ENCODE measurements around the gene PIP4P1.

DNA sequence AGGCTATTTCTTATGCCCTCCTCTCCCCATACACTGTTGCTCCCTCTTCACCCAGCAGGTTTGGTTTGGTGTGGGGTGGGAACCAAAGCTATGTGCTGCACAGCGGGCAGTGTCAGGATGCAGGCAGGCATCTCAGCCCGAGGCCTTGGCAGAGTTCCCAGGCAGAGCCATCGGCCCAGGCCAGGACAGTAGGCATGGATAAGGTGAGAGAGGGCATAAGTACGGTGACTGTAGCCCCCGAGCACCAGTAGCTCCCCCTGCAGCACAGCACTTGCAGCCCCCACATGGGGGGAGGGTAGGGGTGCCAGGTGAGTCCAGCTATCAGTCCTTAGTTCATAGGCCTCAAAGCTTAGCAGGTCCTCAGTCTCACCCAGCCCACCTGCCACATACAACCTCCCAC is 32.4 kb downstream of the PIP4P1 start:
- no peak for TF ChIP-seq NFYB (IDR thresholded peaks at IDR 0.05; ENCODE audit: extremely low read depth, insufficient read length)
- no peak for TF ChIP-seq ZNF707 (CRISPR knock-in tag; conservative IDR thresholded peaks at IDR 0.05)
- TF ChIP-seq, protein P1, sequence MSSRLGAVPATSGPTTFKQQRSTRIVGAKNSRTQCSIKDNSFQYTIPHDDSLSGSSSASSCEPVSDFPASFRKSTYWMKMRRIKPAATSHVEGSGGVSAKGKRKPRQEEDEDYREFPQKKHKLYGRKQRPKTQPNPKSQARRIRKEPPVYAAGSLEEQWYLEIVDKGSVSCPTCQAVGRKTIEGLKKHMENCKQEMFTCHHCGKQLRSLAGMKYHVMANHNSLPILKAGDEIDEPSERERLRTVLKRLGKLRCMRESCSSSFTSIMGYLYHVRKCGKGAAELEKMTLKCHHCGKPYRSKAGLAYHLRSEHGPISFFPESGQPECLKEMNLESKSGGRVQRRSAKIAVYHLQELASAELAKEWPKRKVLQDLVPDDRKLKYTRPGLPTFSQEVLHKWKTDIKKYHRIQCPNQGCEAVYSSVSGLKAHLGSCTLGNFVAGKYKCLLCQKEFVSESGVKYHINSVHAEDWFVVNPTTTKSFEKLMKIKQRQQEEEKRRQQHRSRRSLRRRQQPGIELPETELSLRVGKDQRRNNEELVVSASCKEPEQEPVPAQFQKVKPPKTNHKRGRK (tag; IDR thresholded peaks at IDR 0.05) = no peak
- TF ChIP-seq MED1 (CRISPR knock-in tag; IDR thresholded peaks at IDR 0.05; ENCODE audit: borderline replicate concordance) = no peak
- no peak for TF ChIP-seq XRCC5 (IDR thresholded peaks at IDR 0.05; ENCODE audit: low read depth, low read length)
- TF ChIP-seq DMBX1 (CRISPR knock-in tag; IDR thresholded peaks at IDR 0.05; ENCODE audit: borderline replicate concordance) = no peak
- TF ChIP-seq, protein P2, sequence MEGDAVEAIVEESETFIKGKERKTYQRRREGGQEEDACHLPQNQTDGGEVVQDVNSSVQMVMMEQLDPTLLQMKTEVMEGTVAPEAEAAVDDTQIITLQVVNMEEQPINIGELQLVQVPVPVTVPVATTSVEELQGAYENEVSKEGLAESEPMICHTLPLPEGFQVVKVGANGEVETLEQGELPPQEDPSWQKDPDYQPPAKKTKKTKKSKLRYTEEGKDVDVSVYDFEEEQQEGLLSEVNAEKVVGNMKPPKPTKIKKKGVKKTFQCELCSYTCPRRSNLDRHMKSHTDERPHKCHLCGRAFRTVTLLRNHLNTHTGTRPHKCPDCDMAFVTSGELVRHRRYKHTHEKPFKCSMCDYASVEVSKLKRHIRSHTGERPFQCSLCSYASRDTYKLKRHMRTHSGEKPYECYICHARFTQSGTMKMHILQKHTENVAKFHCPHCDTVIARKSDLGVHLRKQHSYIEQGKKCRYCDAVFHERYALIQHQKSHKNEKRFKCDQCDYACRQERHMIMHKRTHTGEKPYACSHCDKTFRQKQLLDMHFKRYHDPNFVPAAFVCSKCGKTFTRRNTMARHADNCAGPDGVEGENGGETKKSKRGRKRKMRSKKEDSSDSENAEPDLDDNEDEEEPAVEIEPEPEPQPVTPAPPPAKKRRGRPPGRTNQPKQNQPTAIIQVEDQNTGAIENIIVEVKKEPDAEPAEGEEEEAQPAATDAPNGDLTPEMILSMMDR (IDR thresholded peaks at IDR 0.05 in 2 of 3, conservative IDR thresholded peaks at IDR 0.05 in 1 of 3; ENCODE audit: insufficient read depth in 2 of 3, low read depth in 1 of 3, low read length in 3 of 3) = no peak
- TF ChIP-seq ZNF133 (CRISPR knock-in tag; IDR thresholded peaks at IDR 0.05) = no peak
- no peak for TF ChIP-seq ATF1 (CRISPR knock-in tag; IDR thresholded peaks at IDR 0.05)
- no peak for TF ChIP-seq ATF1 (tag; IDR thresholded peaks at IDR 0.05)
- TF ChIP-seq SP2 (IDR thresholded peaks at IDR 0.05; ENCODE audit: extremely low read depth, low read depth, low read length, poor library complexity, severe bottlenecking) = no peak
- TF ChIP-seq EP300 (IDR thresholded peaks at IDR 0.05; ENCODE audit: low read length) = no peak
- TF ChIP-seq BMI1 (IDR thresholded peaks at IDR 0.05; ENCODE audit: low read length) = no peak
- no peak for TF ChIP-seq POLR2G (IDR thresholded peaks at IDR 0.05; ENCODE audit: low read depth, low read length)
